Measurements from ENCODE around the gene TAPBP. TPM values are rescaled to one million over a fixed set of nuclear protein-coding genes. Genes with fewer than 3 reads are reported as not detected.
"Not testable (repeated sequence)": the region's sequence is repeated elsewhere in the genome, so short reads cannot be mapped to it uniquely, and the experiment has no call there.

TAPBP gene
- total and polyA plus RNA-seq, 2 donors from 2014 or later, result 53.5 to 217 TPM

DNA sequence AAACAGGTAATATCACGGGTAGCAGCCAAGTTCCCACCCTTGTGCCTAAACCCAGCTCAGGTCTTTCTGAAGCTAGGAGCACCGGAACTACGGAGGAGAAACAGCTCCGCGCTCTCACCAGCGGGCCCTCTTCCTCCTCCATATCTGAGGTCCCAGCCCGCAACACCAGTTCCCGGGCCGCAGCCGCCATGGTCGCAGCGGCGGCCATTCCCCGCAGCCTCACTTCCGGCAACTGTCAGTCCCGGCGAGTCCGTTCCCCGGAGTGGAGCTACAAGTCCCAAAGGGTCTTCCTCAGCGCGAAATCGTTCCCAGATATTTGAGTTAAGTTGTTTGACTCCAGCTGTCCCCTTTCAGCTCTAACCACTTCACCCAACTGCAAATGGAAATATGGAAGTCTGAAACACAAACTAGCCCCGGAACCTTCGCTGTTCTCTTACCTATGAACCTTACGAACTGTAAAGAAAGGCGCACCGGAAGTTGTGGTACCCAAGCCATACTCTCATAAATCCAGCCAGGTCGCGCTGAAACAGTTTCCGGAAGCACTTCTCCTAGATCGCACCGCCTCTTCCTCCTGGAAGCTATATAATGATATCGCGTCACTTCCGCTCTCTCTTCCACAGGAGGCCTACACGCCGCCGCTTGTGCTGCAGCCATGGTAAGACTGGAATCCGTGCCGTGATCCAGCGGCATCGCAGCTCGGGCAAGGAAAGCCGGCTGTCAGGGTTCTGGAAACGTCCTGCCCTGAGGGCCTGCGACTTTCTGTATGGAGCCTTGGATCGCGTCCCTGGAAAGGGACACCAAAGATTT is 42.2 kb downstream of the TAPBP start, which contains the start of the genes RPS18 and VPS52:
RPS18 (plus strand) TSS at position 608 of the 807 bp plus-strand sequence; CDS start at position 653, 45 bp downstream.
VPS52 (minus strand) TSS at position 409 of the 807 bp plus-strand sequence; CDS start at position 208, 201 bp downstream.
- H3K9me3 ChIP-seq (ENCODE audit: control insufficient read depth in 2 of 3, insufficient read depth in 1 of 3, low read length in 3 of 3), result no peaks in the 10 kb centered on the region
- H3K9ac ChIP-seq (ENCODE audit: low read length in 3 of 3), result peak within 1 kb of the TSS; percentile 93 to 95 (median 94)
- H3K27me3 ChIP-seq (ENCODE audit: control insufficient read depth, insufficient read depth, low read length), result no peaks in the 10 kb centered on the region
- FAIRE-seq, result peak; percentile 56
- peak within 1 kb of the TSS; percentile 84 to 94 (median 93) for H3K4me3 ChIP-seq (ENCODE audit: low read length in 3 of 3)
- H3K27ac ChIP-seq (ENCODE audit: low read depth in 2 of 2, low read length in 2 of 2), result peak within 1 kb of the TSS; percentile 91 to 93
- peaks cover 15 to 46% (median 25%) of the 10 kb centered on the region in 3 donors for H3K36me3 ChIP-seq (ENCODE audit: control insufficient read depth in 2 of 3, insufficient read depth in 3 of 3, low read length in 3 of 3)
- peaks cover 6 to 31% (median 16%) of the 10 kb centered on the region in 3 donors for H3K4me1 ChIP-seq (ENCODE audit: control insufficient read depth in 2 of 3, insufficient read depth in 2 of 3, low read depth in 1 of 3, low read length in 3 of 3)
- DNase-seq, result peak; percentile 96 to 100 (median 98)
- intact Hi-C loops (cut with DNase I), result no loop called here
- TF ChIP-seq, protein P1, sequence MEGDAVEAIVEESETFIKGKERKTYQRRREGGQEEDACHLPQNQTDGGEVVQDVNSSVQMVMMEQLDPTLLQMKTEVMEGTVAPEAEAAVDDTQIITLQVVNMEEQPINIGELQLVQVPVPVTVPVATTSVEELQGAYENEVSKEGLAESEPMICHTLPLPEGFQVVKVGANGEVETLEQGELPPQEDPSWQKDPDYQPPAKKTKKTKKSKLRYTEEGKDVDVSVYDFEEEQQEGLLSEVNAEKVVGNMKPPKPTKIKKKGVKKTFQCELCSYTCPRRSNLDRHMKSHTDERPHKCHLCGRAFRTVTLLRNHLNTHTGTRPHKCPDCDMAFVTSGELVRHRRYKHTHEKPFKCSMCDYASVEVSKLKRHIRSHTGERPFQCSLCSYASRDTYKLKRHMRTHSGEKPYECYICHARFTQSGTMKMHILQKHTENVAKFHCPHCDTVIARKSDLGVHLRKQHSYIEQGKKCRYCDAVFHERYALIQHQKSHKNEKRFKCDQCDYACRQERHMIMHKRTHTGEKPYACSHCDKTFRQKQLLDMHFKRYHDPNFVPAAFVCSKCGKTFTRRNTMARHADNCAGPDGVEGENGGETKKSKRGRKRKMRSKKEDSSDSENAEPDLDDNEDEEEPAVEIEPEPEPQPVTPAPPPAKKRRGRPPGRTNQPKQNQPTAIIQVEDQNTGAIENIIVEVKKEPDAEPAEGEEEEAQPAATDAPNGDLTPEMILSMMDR (IDR thresholded peaks at IDR 0.05; ENCODE audit: borderline replicate concordance, extremely low read depth, insufficient read depth), result no peak

DNA sequence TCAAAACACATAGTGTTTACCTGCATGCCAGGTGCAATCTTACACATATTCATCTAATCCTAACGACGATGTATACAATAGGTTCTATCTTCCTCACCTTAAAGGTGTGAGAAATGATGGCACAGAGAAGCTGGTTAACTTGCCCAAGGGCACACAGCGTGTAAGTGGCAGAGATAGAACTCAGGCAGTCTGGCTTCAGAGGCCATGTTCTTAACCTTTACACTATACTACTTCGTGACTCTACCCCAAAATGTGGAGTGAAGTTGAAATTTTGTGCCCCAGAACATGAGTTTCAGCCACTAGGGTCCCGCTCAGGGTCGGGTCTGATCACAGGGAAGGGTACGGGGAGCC is 42.8 kb downstream of the TAPBP start:
- no peak for FAIRE-seq
- H3K4me1 ChIP-seq (ENCODE audit: control insufficient read depth in 2 of 3, insufficient read depth in 2 of 3, low read depth in 1 of 3, low read length in 3 of 3), result peaks cover 6 to 25% (median 16%) of the 10 kb centered on the region in 3 donors
- H3K9ac ChIP-seq (ENCODE audit: low read length in 3 of 3), result peak overlapping the region; percentile 92 to 94 (median 93)
- DNase-seq, result no peak
- TF ChIP-seq, protein P1 (IDR thresholded peaks at IDR 0.05; ENCODE audit: borderline replicate concordance, extremely low read depth, insufficient read depth), result no peak
- peaks cover 15 to 49% (median 29%) of the 10 kb centered on the region in 3 donors for H3K36me3 ChIP-seq (ENCODE audit: control insufficient read depth in 2 of 3, insufficient read depth in 3 of 3, low read length in 3 of 3)
- H3K27ac ChIP-seq (ENCODE audit: low read depth in 2 of 2, low read length in 2 of 2), result peak overlapping the region; percentile 91 to 93
- H3K27me3 ChIP-seq (ENCODE audit: control insufficient read depth, insufficient read depth, low read length), result no peaks in the 10 kb centered on the region
- H3K4me3 ChIP-seq (ENCODE audit: low read length in 3 of 3), result peak overlapping the region; percentile 84 to 94 (median 93)
- intact Hi-C loops (cut with DNase I), result no loop called here
- H3K9me3 ChIP-seq (ENCODE audit: control insufficient read depth in 2 of 3, insufficient read depth in 1 of 3, low read length in 3 of 3), result no peaks in the 10 kb centered on the region

DNA sequence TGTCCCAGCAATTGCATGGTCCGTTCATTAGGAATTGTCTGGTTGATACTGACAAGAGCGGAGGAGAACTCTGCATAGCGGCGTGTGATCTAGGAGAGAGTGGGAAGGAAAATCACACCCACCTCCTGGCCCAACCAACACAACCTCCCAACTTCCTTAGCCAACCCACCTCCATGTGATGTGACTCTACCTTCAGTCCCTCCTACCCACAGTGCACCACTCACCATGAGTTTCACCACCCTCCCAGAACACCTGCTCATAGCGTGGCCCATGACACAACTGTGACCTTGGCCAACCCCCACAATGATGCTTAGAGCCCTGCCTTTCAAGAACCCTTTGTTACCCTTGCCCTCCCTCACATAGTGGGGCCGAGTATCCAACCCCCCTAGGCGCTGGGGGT is 49.9 kb downstream of the TAPBP start:
- TF ChIP-seq, protein P1 (IDR thresholded peaks at IDR 0.05; ENCODE audit: borderline replicate concordance, extremely low read depth, insufficient read depth), result no peak
- Histone ChIP-seq H3K4me1 (ENCODE audit: control insufficient read depth in 2 of 3, insufficient read depth in 2 of 3, low read depth in 1 of 3, low read length in 3 of 3) (no peaks in the 10 kb centered on the region), H3K27me3 (ENCODE audit: control insufficient read depth, insufficient read depth, low read length) (no peaks in the 10 kb centered on the region), H3K9me3 (ENCODE audit: control insufficient read depth in 2 of 3, insufficient read depth in 1 of 3, low read length in 3 of 3) (no peaks in the 10 kb centered on the region), H3K4me3 (ENCODE audit: low read length in 3 of 3) (no peak overlapping the region), H3K27ac (ENCODE audit: low read depth in 2 of 2, low read length in 2 of 2) (no peak overlapping the region), H3K36me3 (ENCODE audit: control insufficient read depth in 2 of 3, insufficient read depth in 3 of 3, low read length in 3 of 3) (peaks cover 18 to 68% (median 31%) of the 10 kb centered on the region in 3 donors), H3K9ac (ENCODE audit: low read length in 3 of 3) (no peak overlapping the region)
- no peak for FAIRE-seq
- intact Hi-C loops (cut with DNase I), result no loop called here
- DNase-seq, result peak in 1 of 5 donors; percentile 18

DNA sequence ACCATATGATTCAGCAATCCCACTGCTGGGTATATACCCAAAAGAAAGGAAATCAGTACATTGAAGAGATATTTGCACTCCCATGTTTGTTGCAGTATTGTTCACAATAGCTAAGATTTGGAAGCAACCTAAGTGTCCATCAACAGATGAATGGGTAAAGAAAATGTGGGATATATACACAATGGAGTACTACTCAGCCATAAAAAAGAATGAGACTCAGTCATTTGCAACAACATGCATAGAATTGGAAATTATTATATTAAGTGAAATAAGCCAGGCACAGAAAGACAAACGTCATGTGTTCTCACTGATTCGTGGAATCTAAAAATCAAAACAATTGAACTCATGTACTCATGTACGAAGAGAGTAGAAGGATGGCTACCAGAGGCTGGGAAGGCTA is 51.4 kb downstream of the TAPBP start:
- FAIRE-seq; H3K4me1 ChIP-seq (ENCODE audit: control insufficient read depth in 2 of 3, insufficient read depth in 2 of 3, low read depth in 1 of 3, low read length in 3 of 3); H3K27me3 ChIP-seq (ENCODE audit: control insufficient read depth, insufficient read depth, low read length); DNase-seq; H3K9me3 ChIP-seq (ENCODE audit: control insufficient read depth in 2 of 3, insufficient read depth in 1 of 3, low read length in 3 of 3); H3K27ac ChIP-seq (ENCODE audit: low read depth in 2 of 2, low read length in 2 of 2); H3K4me3 ChIP-seq (ENCODE audit: low read length in 3 of 3); intact Hi-C loops (cut with DNase I); H3K9ac ChIP-seq (ENCODE audit: low read length in 3 of 3): not testable (repeated sequence)
- peaks cover 12 to 56% (median 26%) of the 10 kb centered on the region in 3 donors for H3K36me3 ChIP-seq (ENCODE audit: control insufficient read depth in 2 of 3, insufficient read depth in 3 of 3, low read length in 3 of 3)
